ENCODE measurements around the gene TAS1R2. TPM values are rescaled to one million over a fixed set of nuclear protein-coding genes. Genes with fewer than 3 reads are reported as not detected.

The TAS1R2 gene
- total and polyA plus RNA-seq, 9 of the 15 experiments (the other 6 are each of a cell fraction or from before 2014, with no cell fraction given), result not detected

DNA sequence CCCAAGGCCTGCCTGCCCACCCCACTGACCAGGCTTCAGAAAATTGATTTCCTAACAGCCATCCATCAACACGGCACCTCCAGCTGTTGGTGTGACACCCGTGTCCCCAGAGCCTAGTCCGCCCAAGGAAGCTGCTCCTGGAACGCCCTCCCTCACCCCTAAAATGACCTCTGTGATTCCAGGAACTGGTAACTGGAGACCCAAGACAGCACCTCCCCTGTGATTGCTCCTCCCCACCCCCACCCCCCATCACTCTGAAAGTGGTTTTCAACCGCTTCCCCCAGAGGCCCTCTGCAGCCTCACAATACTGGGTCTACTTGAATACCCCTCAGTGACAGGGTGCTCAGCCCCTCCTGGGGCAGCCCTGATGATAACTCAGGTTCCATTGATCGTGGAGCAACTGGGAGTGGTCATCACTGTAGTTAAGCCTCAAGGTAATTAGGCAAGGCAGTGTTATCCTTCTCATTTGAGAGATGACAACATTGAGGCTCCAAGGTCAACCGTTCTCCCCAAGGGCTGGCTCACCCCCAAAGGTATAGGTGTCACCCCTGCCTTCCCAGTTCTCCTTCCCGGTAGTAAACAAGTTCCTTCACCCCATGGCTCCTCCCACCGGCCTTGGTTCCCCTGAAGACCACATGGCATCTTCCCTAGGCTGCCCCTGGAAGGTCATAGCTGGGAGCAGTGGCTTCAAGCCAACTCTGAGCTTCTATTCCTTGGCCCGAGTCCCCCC is 52.0 kb downstream of the TAS1R2 start (continued):
- TF ChIP-seq, protein P1, sequence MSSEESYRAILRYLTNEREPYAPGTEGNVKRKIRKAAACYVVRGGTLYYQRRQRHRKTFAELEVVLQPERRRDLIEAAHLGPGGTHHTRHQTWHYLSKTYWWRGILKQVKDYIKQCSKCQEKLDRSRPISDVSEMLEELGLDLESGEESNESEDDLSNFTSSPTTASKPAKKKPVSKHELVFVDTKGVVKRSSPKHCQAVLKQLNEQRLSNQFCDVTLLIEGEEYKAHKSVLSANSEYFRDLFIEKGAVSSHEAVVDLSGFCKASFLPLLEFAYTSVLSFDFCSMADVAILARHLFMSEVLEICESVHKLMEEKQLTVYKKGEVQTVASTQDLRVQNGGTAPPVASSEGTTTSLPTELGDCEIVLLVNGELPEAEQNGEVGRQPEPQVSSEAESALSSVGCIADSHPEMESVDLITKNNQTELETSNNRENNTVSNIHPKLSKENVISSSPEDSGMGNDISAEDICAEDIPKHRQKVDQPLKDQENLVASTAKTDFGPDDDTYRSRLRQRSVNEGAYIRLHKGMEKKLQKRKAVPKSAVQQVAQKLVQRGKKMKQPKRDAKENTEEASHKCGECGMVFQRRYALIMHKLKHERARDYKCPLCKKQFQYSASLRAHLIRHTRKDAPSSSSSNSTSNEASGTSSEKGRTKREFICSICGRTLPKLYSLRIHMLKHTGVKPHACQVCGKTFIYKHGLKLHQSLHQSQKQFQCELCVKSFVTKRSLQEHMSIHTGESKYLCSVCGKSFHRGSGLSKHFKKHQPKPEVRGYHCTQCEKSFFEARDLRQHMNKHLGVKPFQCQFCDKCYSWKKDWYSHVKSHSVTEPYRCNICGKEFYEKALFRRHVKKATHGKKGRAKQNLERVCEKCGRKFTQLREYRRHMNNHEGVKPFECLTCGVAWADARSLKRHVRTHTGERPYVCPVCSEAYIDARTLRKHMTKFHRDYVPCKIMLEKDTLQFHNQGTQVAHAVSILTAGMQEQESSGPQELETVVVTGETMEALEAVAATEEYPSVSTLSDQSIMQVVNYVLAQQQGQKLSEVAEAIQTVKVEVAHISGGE (CRISPR knock-in tag; IDR thresholded peaks at IDR 0.05), result no peak
- TF ChIP-seq PRPF4 (IDR thresholded peaks at IDR 0.05; ENCODE audit: insufficient read depth, low read depth, low read length, poor library complexity, severe bottlenecking) (no peak), ARID3A (IDR thresholded peaks at IDR 0.05; ENCODE audit: borderline replicate concordance, low read depth, low read length) (no peak), SIN3B (IDR thresholded peaks at IDR 0.05; ENCODE audit: low read depth) (no peak), PHF20 (IDR thresholded peaks at IDR 0.05; ENCODE audit: partially characterized antibody) (no peak), TGIF2 (CRISPR knock-in tag; IDR thresholded peaks at IDR 0.05) (no peak), TRIM28 (IDR thresholded peaks at IDR 0.05) (no peak), ZBTB43 (CRISPR knock-in tag; IDR thresholded peaks at IDR 0.05) (no peak), CBX1 (IDR thresholded peaks at IDR 0.05; ENCODE audit: low read depth) (no peak), ZBTB7A (IDR thresholded peaks at IDR 0.05; ENCODE audit: borderline replicate concordance, control insufficient read depth, low read depth, low read length) (peak; percentile 88)
- TF ChIP-seq, protein P2, sequence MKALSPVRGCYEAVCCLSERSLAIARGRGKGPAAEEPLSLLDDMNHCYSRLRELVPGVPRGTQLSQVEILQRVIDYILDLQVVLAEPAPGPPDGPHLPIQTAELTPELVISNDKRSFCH (CRISPR knock-in tag; IDR thresholded peaks at IDR 0.05), result no peak
- TF ChIP-seq, protein P2 (tag; IDR thresholded peaks at IDR 0.05), result no peak
- TF ChIP-seq, protein P3, sequence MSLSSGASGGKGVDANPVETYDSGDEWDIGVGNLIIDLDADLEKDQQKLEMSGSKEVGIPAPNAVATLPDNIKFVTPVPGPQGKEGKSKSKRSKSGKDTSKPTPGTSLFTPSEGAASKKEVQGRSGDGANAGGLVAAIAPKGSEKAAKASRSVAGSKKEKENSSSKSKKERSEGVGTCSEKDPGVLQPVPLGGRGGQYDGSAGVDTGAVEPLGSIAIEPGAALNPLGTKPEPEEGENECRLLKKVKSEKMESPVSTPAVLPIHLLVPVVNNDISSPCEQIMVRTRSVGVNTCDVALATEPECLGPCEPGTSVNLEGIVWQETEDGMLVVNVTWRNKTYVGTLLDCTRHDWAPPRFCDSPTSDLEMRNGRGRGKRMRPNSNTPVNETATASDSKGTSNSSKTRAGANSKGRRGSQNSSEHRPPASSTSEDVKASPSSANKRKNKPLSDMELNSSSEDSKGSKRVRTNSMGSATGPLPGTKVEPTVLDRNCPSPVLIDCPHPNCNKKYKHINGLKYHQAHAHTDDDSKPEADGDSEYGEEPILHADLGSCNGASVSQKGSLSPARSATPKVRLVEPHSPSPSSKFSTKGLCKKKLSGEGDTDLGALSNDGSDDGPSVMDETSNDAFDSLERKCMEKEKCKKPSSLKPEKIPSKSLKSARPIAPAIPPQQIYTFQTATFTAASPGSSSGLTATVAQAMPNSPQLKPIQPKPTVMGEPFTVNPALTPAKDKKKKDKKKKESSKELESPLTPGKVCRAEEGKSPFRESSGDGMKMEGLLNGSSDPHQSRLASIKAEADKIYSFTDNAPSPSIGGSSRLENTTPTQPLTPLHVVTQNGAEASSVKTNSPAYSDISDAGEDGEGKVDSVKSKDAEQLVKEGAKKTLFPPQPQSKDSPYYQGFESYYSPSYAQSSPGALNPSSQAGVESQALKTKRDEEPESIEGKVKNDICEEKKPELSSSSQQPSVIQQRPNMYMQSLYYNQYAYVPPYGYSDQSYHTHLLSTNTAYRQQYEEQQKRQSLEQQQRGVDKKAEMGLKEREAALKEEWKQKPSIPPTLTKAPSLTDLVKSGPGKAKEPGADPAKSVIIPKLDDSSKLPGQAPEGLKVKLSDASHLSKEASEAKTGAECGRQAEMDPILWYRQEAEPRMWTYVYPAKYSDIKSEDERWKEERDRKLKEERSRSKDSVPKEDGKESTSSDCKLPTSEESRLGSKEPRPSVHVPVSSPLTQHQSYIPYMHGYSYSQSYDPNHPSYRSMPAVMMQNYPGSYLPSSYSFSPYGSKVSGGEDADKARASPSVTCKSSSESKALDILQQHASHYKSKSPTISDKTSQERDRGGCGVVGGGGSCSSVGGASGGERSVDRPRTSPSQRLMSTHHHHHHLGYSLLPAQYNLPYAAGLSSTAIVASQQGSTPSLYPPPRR (CRISPR knock-in tag; IDR thresholded peaks at IDR 0.05; ENCODE audit: borderline replicate concordance), result no peak
